ENCODE measurements around the gene DDX10.
"Not testable (repeated sequence)": the region's sequence is repeated elsewhere in the genome, so short reads cannot be mapped to it uniquely, and the experiment has no call there.

DDX10 gene

GRCh38 chr11:108804511-108804910, 139.6 kb downstream of the DDX10 start:
- no peaks in the 10 kb centered on the region for H3K9me3 ChIP-seq (ENCODE audit: control insufficient read depth, low read length)
- no peak overlapping the region for H3K27ac ChIP-seq (ENCODE audit: insufficient read depth, low read length, poor library complexity, severe bottlenecking)
- DNase-seq, result no peak
- no peaks in the 10 kb centered on the region for H3K4me1 ChIP-seq (ENCODE audit: control insufficient read depth, insufficient read depth, low read length, poor library complexity, severe bottlenecking)
- no peaks in the 10 kb centered on the region for H3K27me3 ChIP-seq (replicated peaks; ENCODE audit: control insufficient read depth, insufficient read depth, low read length, poor library complexity, severe bottlenecking)
- H3K4me3 ChIP-seq (ENCODE audit: insufficient read depth, low read depth, low read length, poor library complexity, severe bottlenecking), result no peak overlapping the region
- H3K36me3 ChIP-seq (ENCODE audit: control insufficient read depth, insufficient read depth, low read length), result no peaks in the 10 kb centered on the region

GRCh38 chr11:108805030-108805429, 140.2 kb downstream of the DDX10 start:
- Histone ChIP-seq H3K36me3 (ENCODE audit: control insufficient read depth, insufficient read depth, low read length) (no peaks in the 10 kb centered on the region), H3K4me1 (ENCODE audit: control insufficient read depth, insufficient read depth, low read length, poor library complexity, severe bottlenecking) (no peaks in the 10 kb centered on the region), H3K4me3 (ENCODE audit: insufficient read depth, low read depth, low read length, poor library complexity, severe bottlenecking) (no peak overlapping the region), H3K9me3 (ENCODE audit: control insufficient read depth, low read length) (no peaks in the 10 kb centered on the region), H3K27me3 (replicated peaks; ENCODE audit: control insufficient read depth, insufficient read depth, low read length, poor library complexity, severe bottlenecking) (no peaks in the 10 kb centered on the region), H3K27ac (ENCODE audit: insufficient read depth, low read length, poor library complexity, severe bottlenecking) (no peak overlapping the region)
- DNase-seq, result no peak

- H3K27me3 ChIP-seq (replicated peaks; ENCODE audit: control insufficient read depth, insufficient read depth, low read length, poor library complexity, severe bottlenecking), result no peaks in the 10 kb centered on the region
These were observed 142.4 kb downstream of the DDX10 start for GRCh38 chr11:108807262-108807661.

GRCh38 chr11:108813086-108813485, 148.2 kb downstream of the DDX10 start:
- Histone ChIP-seq H3K27ac (ENCODE audit: insufficient read depth, low read length, poor library complexity, severe bottlenecking) (no peak overlapping the region), H3K36me3 (ENCODE audit: control insufficient read depth, insufficient read depth, low read length) (no peaks in the 10 kb centered on the region)
- no peak for DNase-seq

More at GRCh38 chr11:108807262-108807661, 142.4 kb downstream of the DDX10 start:
- Histone ChIP-seq H3K27ac (ENCODE audit: insufficient read depth, low read length, poor library complexity, severe bottlenecking) (no peak overlapping the region), H3K9me3 (ENCODE audit: control insufficient read depth, low read length) (no peaks in the 10 kb centered on the region), H3K4me3 (ENCODE audit: insufficient read depth, low read depth, low read length, poor library complexity, severe bottlenecking) (no peak overlapping the region), H3K4me1 (ENCODE audit: control insufficient read depth, insufficient read depth, low read length, poor library complexity, severe bottlenecking) (no peaks in the 10 kb centered on the region), H3K36me3 (ENCODE audit: control insufficient read depth, insufficient read depth, low read length) (no peaks in the 10 kb centered on the region)
- DNase-seq, result no peak

GRCh38 chr11:108817976-108818375, 153.1 kb downstream of the DDX10 start:
- DNase-seq, result no peak
- Histone ChIP-seq H3K9me3 (ENCODE audit: control insufficient read depth, low read length) (no peaks in the 10 kb centered on the region), H3K4me3 (ENCODE audit: insufficient read depth, low read depth, low read length, poor library complexity, severe bottlenecking) (no peak overlapping the region), H3K4me1 (ENCODE audit: control insufficient read depth, insufficient read depth, low read length, poor library complexity, severe bottlenecking) (no peaks in the 10 kb centered on the region), H3K27me3 (replicated peaks; ENCODE audit: control insufficient read depth, insufficient read depth, low read length, poor library complexity, severe bottlenecking) (no peaks in the 10 kb centered on the region), H3K36me3 (ENCODE audit: control insufficient read depth, insufficient read depth, low read length) (no peaks in the 10 kb centered on the region), H3K27ac (ENCODE audit: insufficient read depth, low read length, poor library complexity, severe bottlenecking) (no peak overlapping the region)

More at GRCh38 chr11:108813086-108813485, 148.2 kb downstream of the DDX10 start:
- no peaks in the 10 kb centered on the region for H3K4me1 ChIP-seq (ENCODE audit: control insufficient read depth, insufficient read depth, low read length, poor library complexity, severe bottlenecking)
- no peak overlapping the region for H3K4me3 ChIP-seq (ENCODE audit: insufficient read depth, low read depth, low read length, poor library complexity, severe bottlenecking)
- no peaks in the 10 kb centered on the region for H3K27me3 ChIP-seq (replicated peaks; ENCODE audit: control insufficient read depth, insufficient read depth, low read length, poor library complexity, severe bottlenecking)
- no peaks in the 10 kb centered on the region for H3K9me3 ChIP-seq (ENCODE audit: control insufficient read depth, low read length)

GRCh38 chr11:108818971-108819370, 154.1 kb downstream of the DDX10 start:
- Histone ChIP-seq H3K9me3 (ENCODE audit: control insufficient read depth, low read length) (no peaks in the 10 kb centered on the region), H3K4me1 (ENCODE audit: control insufficient read depth, insufficient read depth, low read length, poor library complexity, severe bottlenecking) (no peaks in the 10 kb centered on the region), H3K27me3 (replicated peaks; ENCODE audit: control insufficient read depth, insufficient read depth, low read length, poor library complexity, severe bottlenecking) (no peaks in the 10 kb centered on the region), H3K36me3 (ENCODE audit: control insufficient read depth, insufficient read depth, low read length) (no peaks in the 10 kb centered on the region), H3K4me3 (ENCODE audit: insufficient read depth, low read depth, low read length, poor library complexity, severe bottlenecking) (no peak overlapping the region), H3K27ac (ENCODE audit: insufficient read depth, low read length, poor library complexity, severe bottlenecking) (no peak overlapping the region)
- DNase-seq, result no peak

- Histone ChIP-seq H3K27ac (ENCODE audit: insufficient read depth, low read length, poor library complexity, severe bottlenecking) (no peak overlapping the region), H3K4me3 (ENCODE audit: insufficient read depth, low read depth, low read length, poor library complexity, severe bottlenecking) (no peak overlapping the region), H3K9me3 (ENCODE audit: control insufficient read depth, low read length) (no peaks in the 10 kb centered on the region), H3K4me1 (ENCODE audit: control insufficient read depth, insufficient read depth, low read length, poor library complexity, severe bottlenecking) (no peaks in the 10 kb centered on the region), H3K36me3 (ENCODE audit: control insufficient read depth, insufficient read depth, low read length) (no peaks in the 10 kb centered on the region), H3K27me3 (replicated peaks; ENCODE audit: control insufficient read depth, insufficient read depth, low read length, poor library complexity, severe bottlenecking) (no peaks in the 10 kb centered on the region)
- DNase-seq, result no peak
These were observed 155.1 kb downstream of the DDX10 start for GRCh38 chr11:108819957-108820356.

- not testable (repeated sequence) for DNase-seq; H3K36me3 ChIP-seq (ENCODE audit: control insufficient read depth, insufficient read depth, low read length); H3K4me1 ChIP-seq (ENCODE audit: control insufficient read depth, insufficient read depth, low read length, poor library complexity, severe bottlenecking); H3K9me3 ChIP-seq (ENCODE audit: control insufficient read depth, low read length); H3K27me3 ChIP-seq (replicated peaks; ENCODE audit: control insufficient read depth, insufficient read depth, low read length, poor library complexity, severe bottlenecking); H3K4me3 ChIP-seq (ENCODE audit: insufficient read depth, low read depth, low read length, poor library complexity, severe bottlenecking); H3K27ac ChIP-seq (ENCODE audit: insufficient read depth, low read length, poor library complexity, severe bottlenecking)
These were observed 159.1 kb downstream of the DDX10 start for GRCh38 chr11:108823960-108824359.

GRCh38 chr11:108824545-108824944, 159.7 kb downstream of the DDX10 start:
- no peak for DNase-seq
- Histone ChIP-seq H3K36me3 (ENCODE audit: control insufficient read depth, insufficient read depth, low read length) (no peaks in the 10 kb centered on the region), H3K4me1 (ENCODE audit: control insufficient read depth, insufficient read depth, low read length, poor library complexity, severe bottlenecking) (no peaks in the 10 kb centered on the region)

GRCh38 chr11:108825381-108825780, 160.5 kb downstream of the DDX10 start:
- Histone ChIP-seq H3K4me3 (ENCODE audit: insufficient read depth, low read depth, low read length, poor library complexity, severe bottlenecking) (no peak overlapping the region), H3K9me3 (ENCODE audit: control insufficient read depth, low read length) (no peaks in the 10 kb centered on the region), H3K27me3 (replicated peaks; ENCODE audit: control insufficient read depth, insufficient read depth, low read length, poor library complexity, severe bottlenecking) (no peaks in the 10 kb centered on the region), H3K27ac (ENCODE audit: insufficient read depth, low read length, poor library complexity, severe bottlenecking) (no peak overlapping the region), H3K36me3 (ENCODE audit: control insufficient read depth, insufficient read depth, low read length) (no peaks in the 10 kb centered on the region), H3K4me1 (ENCODE audit: control insufficient read depth, insufficient read depth, low read length, poor library complexity, severe bottlenecking) (no peaks in the 10 kb centered on the region)
- no peak for DNase-seq

More at GRCh38 chr11:108824545-108824944, 159.7 kb downstream of the DDX10 start:
- H3K9me3 ChIP-seq (ENCODE audit: control insufficient read depth, low read length), result no peaks in the 10 kb centered on the region
- no peaks in the 10 kb centered on the region for H3K27me3 ChIP-seq (replicated peaks; ENCODE audit: control insufficient read depth, insufficient read depth, low read length, poor library complexity, severe bottlenecking)
- no peak overlapping the region for H3K27ac ChIP-seq (ENCODE audit: insufficient read depth, low read length, poor library complexity, severe bottlenecking)
- H3K4me3 ChIP-seq (ENCODE audit: insufficient read depth, low read depth, low read length, poor library complexity, severe bottlenecking), result no peak overlapping the region

GRCh38 chr11:108826136-108826535, 161.3 kb downstream of the DDX10 start:
- H3K4me3 ChIP-seq (ENCODE audit: insufficient read depth, low read depth, low read length, poor library complexity, severe bottlenecking), result no peak overlapping the region
- H3K4me1 ChIP-seq (ENCODE audit: control insufficient read depth, insufficient read depth, low read length, poor library complexity, severe bottlenecking), result no peaks in the 10 kb centered on the region
- no peaks in the 10 kb centered on the region for H3K36me3 ChIP-seq (ENCODE audit: control insufficient read depth, insufficient read depth, low read length)
- H3K27me3 ChIP-seq (replicated peaks; ENCODE audit: control insufficient read depth, insufficient read depth, low read length, poor library complexity, severe bottlenecking), result no peaks in the 10 kb centered on the region
- H3K27ac ChIP-seq (ENCODE audit: insufficient read depth, low read length, poor library complexity, severe bottlenecking), result no peak overlapping the region
- DNase-seq, result no peak
- no peaks in the 10 kb centered on the region for H3K9me3 ChIP-seq (ENCODE audit: control insufficient read depth, low read length)

All from effector memory CD4-positive, alpha-beta T cell (primary cell).